NB4 (cell line): ENCODE results near the gene ZNF525.

Source experiments
- DNase-seq: peaks from one replicate; pipeline ENCODE4 v3.0.0; 2010; ENCODE audit warnings: low read depth
- H3K4me3 ChIP-seq: one replicate; pipeline ENCODE4 v1.5.1; 2011; ENCODE audit warnings: mild to moderate bottlenecking, low read depth, low read length, moderate library complexity
- CTCF ChIP-seq: IDR thresholded peaks from one replicate; pipeline ENCODE4 v1.5.1; 2012; ENCODE audit warnings: low read depth, low read length
- MYC ChIP-seq: IDR thresholded peaks from 2 replicates; pipeline ENCODE4 v1.6.1; 2011; ENCODE audit warnings: low read depth, low read length
- POLR2A ChIP-seq: IDR thresholded peaks from 2 replicates; pipeline ENCODE4 v1.6.1; 2011; ENCODE audit warnings: mild to moderate bottlenecking; ENCODE audit not compliant: insufficient read length; ENCODE audit errors: extremely low read depth
- TF ChIP-seq, protein P1 (sequence below): IDR thresholded peaks from 2 replicates; pipeline ENCODE4 v1.6.1; 2011; ENCODE audit warnings: low read depth, low read length

ZNF525 gene

GRCh38 chr19:53381376-53381775, 15.9 kb downstream of the ZNF525 start:
- H3K4me3 ChIP-seq = no peak overlapping the region
- no peak for TF ChIP-seq POLR2A
- TF ChIP-seq, protein P1, sequence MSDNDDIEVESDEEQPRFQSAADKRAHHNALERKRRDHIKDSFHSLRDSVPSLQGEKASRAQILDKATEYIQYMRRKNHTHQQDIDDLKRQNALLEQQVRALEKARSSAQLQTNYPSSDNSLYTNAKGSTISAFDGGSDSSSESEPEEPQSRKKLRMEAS = no peak
- no peak for TF ChIP-seq CTCF
- no peak for TF ChIP-seq MYC
- no peak for DNase-seq

- TF ChIP-seq MYC (no peak), POLR2A (no peak), CTCF (no peak)
- TF ChIP-seq, protein P1 = no peak
- DNase-seq = no peak
- H3K4me3 ChIP-seq = no peak overlapping the region
Measured at GRCh38 chr19:53388168-53388567, 22.7 kb downstream of the ZNF525 start.

DNA sequence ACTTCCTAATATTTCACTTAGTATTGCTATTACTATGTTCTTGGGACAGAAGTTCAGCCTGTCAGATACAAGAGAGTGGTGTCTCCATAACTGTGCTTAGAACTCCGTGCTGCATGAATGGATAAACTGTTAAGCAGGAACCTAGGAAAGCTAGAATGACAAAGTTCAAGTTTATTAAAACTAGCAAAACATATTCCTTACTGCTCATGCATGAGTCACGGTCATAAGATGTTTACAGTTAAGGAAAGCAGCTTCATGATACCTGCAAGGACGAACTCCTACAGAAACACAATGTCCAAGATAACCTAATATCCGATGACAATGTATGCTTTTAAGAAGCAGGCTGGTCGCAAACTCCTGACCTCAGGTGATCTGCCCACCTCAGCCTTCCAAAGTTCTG, 23.4 kb downstream of the ZNF525 start:
- TF ChIP-seq, protein P1 = no peak
- no peak for TF ChIP-seq CTCF
- no peak for TF ChIP-seq POLR2A
- no peak for TF ChIP-seq MYC
- H3K4me3 ChIP-seq = no peak overlapping the region
- DNase-seq = no peak

DNA sequence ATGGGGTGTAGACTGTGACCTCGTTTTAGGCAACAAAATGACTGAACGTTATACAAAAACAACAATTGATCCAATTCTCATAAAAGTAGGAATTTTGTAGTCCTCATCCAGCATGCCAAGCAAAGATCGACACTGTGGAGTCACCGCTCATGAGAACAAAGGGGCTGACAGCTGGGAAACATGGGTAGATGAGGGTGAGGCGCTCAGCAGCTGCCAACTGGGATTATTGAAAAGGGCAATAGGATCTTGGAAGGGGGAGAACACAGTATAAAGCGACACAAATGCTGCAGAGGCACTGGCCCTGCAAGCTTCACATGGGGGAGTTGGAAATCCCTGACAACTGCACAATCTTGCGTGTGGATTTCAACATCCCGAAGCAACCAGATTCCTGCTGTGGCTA, 24.1 kb downstream of the ZNF525 start:
- DNase-seq = no peak
- H3K4me3 ChIP-seq = no peak overlapping the region
- no peak for TF ChIP-seq MYC
- TF ChIP-seq CTCF = no peak
- TF ChIP-seq POLR2A = no peak
- TF ChIP-seq, protein P1 = no peak

DNA sequence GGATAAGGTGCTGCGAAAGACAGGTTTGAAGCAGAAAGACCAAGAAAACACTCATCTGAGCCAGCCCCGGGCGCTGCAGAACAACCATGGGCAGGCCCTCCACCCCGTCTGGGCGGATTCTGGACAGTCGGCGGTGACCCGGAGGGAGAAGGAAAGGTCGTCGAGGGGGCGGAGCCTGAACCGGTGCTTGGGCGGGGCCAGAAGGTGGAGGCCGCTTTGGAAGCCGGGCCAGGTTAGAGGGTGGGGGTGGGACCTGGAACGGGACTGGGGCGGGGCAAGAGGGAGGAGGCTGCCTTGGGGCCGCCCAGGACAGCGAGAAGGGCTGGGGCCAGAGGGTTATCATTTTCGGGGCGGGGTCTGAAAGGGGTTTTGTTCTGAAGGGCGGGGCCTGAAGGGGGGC, 24.5 kb downstream of the ZNF525 start:
- no peak for TF ChIP-seq CTCF
- no peak for TF ChIP-seq POLR2A
- no peak for TF ChIP-seq MYC
- TF ChIP-seq, protein P1 = no peak
- no peak overlapping the region for H3K4me3 ChIP-seq
- no peak for DNase-seq
